GM23338 (cell line): ENCODE measurements around the gene ARRB1. TPM values are rescaled to one million over a fixed set of nuclear protein-coding genes. Genes with fewer than 3 reads are reported as not detected.
A peak's percentile ranks its signal among the peaks of the same experiment; 100 is the strongest.

Source experiments
- ATAC-seq: fragments of 200-7000 bp; cut with Tn5 transposase; 3 replicates; pipeline ENCODE4 v1.9.1; 2020
- DNase-seq: peaks from one replicate; pipeline ENCODE4 v3.0.0-alpha.2; 2015; ENCODE audit warnings: low spot score
- H2AFZ ChIP-seq: fragments of 200-600 bp; sonication (generic); 2 replicates; pipeline ENCODE4 v1.8.0; 2016; ENCODE audit warnings: antibody characterized with exemption, mild to moderate bottlenecking, moderate library complexity
- H3F3A ChIP-seq: fragments of 200-600 bp; sonication (generic); replicated peaks from 2 replicates; pipeline ENCODE4 v1.8.0; 2017; ENCODE audit warnings: antibody characterized with exemption, mixed run types, low read depth
- H3K27ac ChIP-seq: fragments of 200-600 bp; sonication (generic); 2 replicates; pipeline ENCODE4 v1.6.1; 2016; ENCODE audit warnings: low read depth
- H3K27me3 ChIP-seq: fragments of 200-600 bp; sonication (generic); 2 replicates; pipeline ENCODE4 v1.8.0; 2016; ENCODE audit warnings: mild to moderate bottlenecking, mixed run types, moderate library complexity; ENCODE audit not compliant: insufficient read depth
- H3K36me3 ChIP-seq: fragments of 200-600 bp; sonication (generic); 2 replicates; pipeline ENCODE4 v1.8.0; 2016; ENCODE audit warnings: mild to moderate bottlenecking; ENCODE audit not compliant: insufficient read depth
- H3K4me1 ChIP-seq: fragments of 200-600 bp; sonication (generic); 2 replicates; pipeline ENCODE4 v1.8.0; 2016; ENCODE audit warnings: mild to moderate bottlenecking, moderate library complexity; ENCODE audit not compliant: insufficient read depth
- H3K4me2 ChIP-seq: fragments of 200-600 bp; sonication (generic); 2 replicates; pipeline ENCODE4 v1.7.1; 2017; ENCODE audit warnings: mixed run types
- H3K4me3 ChIP-seq: fragments of 200-600 bp; sonication (generic); 2 replicates; pipeline ENCODE4 v1.6.1; 2016; ENCODE audit warnings: mixed run types
- H3K79me2 ChIP-seq: fragments of 200-600 bp; sonication (generic); replicated peaks from 2 replicates; pipeline ENCODE4 v1.8.0; 2017; ENCODE audit warnings: mild to moderate bottlenecking; ENCODE audit not compliant: insufficient read depth
- H3K9me2 ChIP-seq: fragments of 200-600 bp; sonication (generic); 2 replicates; pipeline ENCODE4 v1.8.0; 2017; ENCODE audit not compliant: insufficient read depth
- H4K20me1 ChIP-seq: fragments of 200-600 bp; sonication (generic); replicated peaks from 2 replicates; pipeline ENCODE4 v1.8.0; 2017; ENCODE audit warnings: mild to moderate bottlenecking; ENCODE audit not compliant: insufficient read depth
- H3K27ac Mint-ChIP-seq: 2 replicates; pipeline ENCODE4 v1.8.0; 2020; ENCODE audit warnings: inconsistent platforms, mild to moderate bottlenecking, moderate library complexity, mixed read lengths
- H3K27me3 Mint-ChIP-seq: 3 replicates; pipeline ENCODE4 v1.8.0; 2022; ENCODE audit warnings: low read depth, mild to moderate bottlenecking, moderate library complexity, mixed read lengths, inconsistent platforms; ENCODE audit not compliant: insufficient read depth, poor library complexity
- H3K36me3 Mint-ChIP-seq: 3 replicates; pipeline ENCODE4 v1.8.0; 2021; ENCODE audit warnings: low read depth, mild to moderate bottlenecking, inconsistent platforms, moderate library complexity, mixed read lengths
- H3K4me1 Mint-ChIP-seq: 3 replicates; pipeline ENCODE4 v1.8.0; 2020; ENCODE audit warnings: mild to moderate bottlenecking, inconsistent platforms, mixed read lengths
- H3K4me3 Mint-ChIP-seq: 3 replicates; pipeline ENCODE4 v1.8.0; 2021; ENCODE audit warnings: moderate library complexity, mild to moderate bottlenecking, inconsistent platforms, mixed read lengths
- H3K9me3 Mint-ChIP-seq: 3 replicates; pipeline ENCODE4 v1.8.0; 2020; ENCODE audit warnings: moderate library complexity, mild to moderate bottlenecking, inconsistent platforms, mixed read lengths
- CREB1 ChIP-seq: fragments of 250-450 bp; sonication (Bioruptor Pico); IDR thresholded peaks from 2 replicates; pipeline ENCODE4 v1.5.0; 2020; ENCODE audit warnings: low read depth, mild to moderate bottlenecking, moderate library complexity
- CTCF ChIP-seq, 2 experiments: fragments of 200-600 bp in 1 of 2; sonication (generic) in 1 of 2; conservative IDR thresholded peaks; 2 replicates each; pipeline versions ENCODE4 v1.5.1 to v1.6.1; 2016 to 2017; ENCODE audit warnings: antibody characterized with exemption in 2 of 2, low read depth in 2 of 2, mild to moderate bottlenecking in 2 of 2, moderate library complexity in 1 of 2
- ETS1 ChIP-seq: IDR thresholded peaks from 2 replicates; pipeline ENCODE4 v1.6.1; 2016; ENCODE audit warnings: antibody characterized with exemption
- EZH2 ChIP-seq: fragments of 200-600 bp; sonication (generic); IDR thresholded peaks from one replicate; pipeline ENCODE4 v1.8.0; 2017; ENCODE audit warnings: antibody characterized with exemption, mild to moderate bottlenecking, low read depth; ENCODE audit not compliant: unreplicated experiment
- JUNB ChIP-seq: IDR thresholded peaks from one replicate; pipeline ENCODE4 v1.6.1; 2016; ENCODE audit warnings: antibody characterized with exemption; ENCODE audit not compliant: unreplicated experiment
- POLR2AphosphoS5 ChIP-seq: IDR thresholded peaks from 2 replicates; pipeline ENCODE4 v1.6.1; 2016; ENCODE audit warnings: antibody characterized with exemption, low read depth
- REST ChIP-seq: IDR thresholded peaks from one replicate; pipeline ENCODE4 v1.6.1; 2018; ENCODE audit warnings: antibody characterized with exemption; ENCODE audit not compliant: unreplicated experiment
- STAT1 ChIP-seq: IDR thresholded peaks from one replicate; pipeline ENCODE4 v1.6.1; 2016; ENCODE audit warnings: antibody characterized with exemption; ENCODE audit not compliant: unreplicated experiment
- ZNF331 ChIP-seq: fragments of 250-450 bp; sonication (Bioruptor Pico); IDR thresholded peaks from 2 replicates; pipeline ENCODE4 v1.5.0; 2020; ENCODE audit warnings: low read depth, mild to moderate bottlenecking, moderate library complexity
- ZNF462 ChIP-seq: fragments of 250-450 bp; sonication (Bioruptor Pico); IDR thresholded peaks from 2 replicates; pipeline ENCODE4 v1.5.0; 2020; ENCODE audit warnings: mild to moderate bottlenecking, moderate library complexity
- polyA plus RNA-seq: library from polyadenylated mRNA; unstranded; fragments of >200 nt; fragmentation: Nextera tagmentation; extraction: Ambion mirVana; gene quantifications from 2 replicates; pipeline ENCODE4 v1.2.1, GENCODE V29; 2016
- total RNA-seq: library from RNA; depleted of rRNA; stranded (reverse); fragments of >200 nt; shearing (Covaris generic); gene quantifications from 2 replicates; pipeline ENCODE4 v1.2.3, GENCODE V29; 2014

Gene ARRB1
- total and polyA plus RNA-seq, 2 experiments from 2014 or later: 6.3 to 11.1 TPM

GRCh38 chr11:75277211-75277805, 74.2 kb downstream of the ARRB1 start (continued):
- TF ChIP-seq CTCF (conservative IDR thresholded peaks at IDR 0.05; ENCODE audit: low read depth in 2 of 2): no peak
- no peak for TF ChIP-seq REST
- TF ChIP-seq POLR2AphosphoS5: no peak
- no peak for TF ChIP-seq ZNF331 (CRISPR knock-in tag)
- TF ChIP-seq ETS1: no peak
- TF ChIP-seq STAT1: no peak
- no peak for TF ChIP-seq EZH2
- no peak for TF ChIP-seq CREB1 (CRISPR knock-in tag)

GRCh38 chr11:75276686-75277085, 74.8 kb downstream of the ARRB1 start:
- Histone ChIP-seq H3K4me3 (no peak overlapping the region), H3K36me3 (no peaks in the 10 kb centered on the region), H3K4me2 (no peak overlapping the region), H2AFZ (no peak overlapping the region), H3K27me3 (no peaks in the 10 kb centered on the region), H3F3A (no peaks in the 10 kb centered on the region), H4K20me1 (no peaks in the 10 kb centered on the region), H3K79me2 (no peaks in the 10 kb centered on the region), H3K9me2 (no peaks in the 10 kb centered on the region), H3K27ac (0 out of 2 replicates have a peak overlapping the region, but pooled peaks have one; percentile 10), H3K4me1 (peaks cover 5% of the 10 kb centered on the region; the same call in 1 of the 2 replicates)
- Mint-ChIP-seq H3K36me3 (peaks cover 78% of the 10 kb centered on the region), H3K27ac (peak overlapping the region; percentile 18; the same call in 1 of the 2 replicates), H3K9me3 (no peaks in the 10 kb centered on the region), H3K27me3 (peaks cover 8% of the 10 kb centered on the region), H3K4me3 (no peak overlapping the region), H3K4me1 (peaks cover 30% of the 10 kb centered on the region)
- peak; percentile 32 for DNase-seq
- no peak for ATAC-seq
- no peak for TF ChIP-seq EZH2
- no peak for TF ChIP-seq STAT1
- no peak for TF ChIP-seq POLR2AphosphoS5
- no peak for TF ChIP-seq ZNF331 (CRISPR knock-in tag)
- no peak for TF ChIP-seq JUNB
- no peak for TF ChIP-seq ETS1
- no peak for TF ChIP-seq ZNF462 (CRISPR knock-in tag)
